SIG-M5 treated with dmso at 0.1 percent for 504 hours (cell line): ENCODE measurements around the gene GRM1.

Experiments used
- DNase-seq: peaks from one replicate; lab custom pipeline; 2025; ENCODE audit not compliant: unreplicated experiment; lab: John Stamatoyannopoulos, UW

The GRM1 gene

DNA sequence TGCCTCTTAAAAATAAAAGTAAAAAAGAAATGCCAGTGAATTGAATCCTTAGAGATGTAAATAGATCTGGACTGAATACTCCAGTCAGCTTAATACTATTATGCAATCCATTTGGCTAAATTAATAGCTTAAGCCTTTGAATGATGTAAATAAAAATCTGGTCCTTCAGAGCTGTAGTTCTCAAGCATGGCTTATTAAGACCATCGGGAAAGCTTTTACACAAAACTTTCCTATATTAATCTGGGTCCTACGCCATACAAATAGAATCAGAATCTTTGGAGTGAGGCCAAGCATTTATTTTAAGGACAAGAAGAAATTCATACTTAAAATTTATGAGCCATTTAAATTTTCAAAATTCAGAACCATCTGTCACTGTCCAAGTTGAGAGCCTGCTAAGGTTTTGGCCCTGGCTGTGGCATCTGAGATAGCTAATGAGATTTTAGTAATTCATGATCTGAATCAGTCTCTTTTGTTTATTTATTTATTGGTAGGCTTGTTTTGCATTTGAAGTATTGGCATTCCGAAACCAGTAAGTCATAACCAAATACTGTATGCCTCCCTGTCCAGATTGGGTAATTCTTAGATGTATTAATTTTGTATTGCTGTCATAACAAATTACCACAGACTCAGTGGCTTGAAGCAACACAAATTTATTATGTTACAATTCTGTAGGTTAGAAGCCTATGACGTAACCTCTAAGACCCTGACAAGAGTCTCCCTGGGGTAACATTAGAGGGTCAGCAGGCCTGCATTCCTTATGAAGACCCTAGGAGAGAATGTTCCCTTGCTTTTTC is 286.7 kb downstream of the GRM1 start:
- no peak for DNase-seq

- DNase-seq, result no peak
Measured at GRCh38 chr6:146316175-146316495, 287.3 kb downstream of the GRM1 start.

GRCh38 chr6:146331013-146331412 is 302.2 kb downstream of the GRM1 start:
- DNase-seq, result no peak

GRCh38 chr6:146335336-146335735 is 306.5 kb downstream of the GRM1 start:
- DNase-seq, result no peak

DNA sequence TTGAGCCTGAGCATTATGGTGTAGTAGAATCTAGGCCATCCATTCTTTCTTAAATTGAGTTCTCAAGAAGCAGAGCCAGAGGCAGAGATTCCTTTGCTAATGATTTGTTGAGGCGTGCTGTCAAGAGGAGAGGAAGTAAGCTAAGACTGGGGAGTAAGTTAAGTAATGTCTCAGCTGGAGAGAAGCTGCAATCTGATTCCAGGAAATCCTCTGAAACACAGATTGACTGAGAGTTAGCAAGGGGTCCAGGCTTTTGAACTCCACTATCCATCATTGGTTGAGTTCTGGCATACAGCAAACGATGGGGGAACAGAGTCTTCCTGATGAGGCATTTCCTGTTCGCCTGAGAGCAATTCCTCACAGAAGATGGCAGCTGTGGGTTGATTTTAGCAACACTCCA is 307.3 kb downstream of the GRM1 start:
- DNase-seq, result no peak

DNA sequence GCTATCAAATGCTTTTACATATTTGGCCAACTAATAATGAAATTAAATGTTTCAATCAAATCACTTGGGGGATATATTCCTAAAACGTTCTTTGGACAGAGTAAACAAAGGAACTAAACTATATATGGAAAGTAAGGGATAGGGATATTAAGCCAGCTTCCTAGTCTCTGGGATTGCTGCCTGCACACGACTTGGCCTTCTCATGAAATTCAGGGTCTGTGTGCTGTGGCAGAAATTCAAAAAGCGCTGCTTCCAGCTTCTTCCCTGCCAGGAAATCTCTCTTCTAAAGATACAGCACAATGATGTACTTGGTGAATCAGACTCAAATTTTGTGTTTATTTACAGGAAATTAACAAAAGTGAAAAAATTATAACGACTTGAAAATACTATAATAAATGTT is 308.5 kb downstream of the GRM1 start:
- DNase-seq, result no peak

DNA sequence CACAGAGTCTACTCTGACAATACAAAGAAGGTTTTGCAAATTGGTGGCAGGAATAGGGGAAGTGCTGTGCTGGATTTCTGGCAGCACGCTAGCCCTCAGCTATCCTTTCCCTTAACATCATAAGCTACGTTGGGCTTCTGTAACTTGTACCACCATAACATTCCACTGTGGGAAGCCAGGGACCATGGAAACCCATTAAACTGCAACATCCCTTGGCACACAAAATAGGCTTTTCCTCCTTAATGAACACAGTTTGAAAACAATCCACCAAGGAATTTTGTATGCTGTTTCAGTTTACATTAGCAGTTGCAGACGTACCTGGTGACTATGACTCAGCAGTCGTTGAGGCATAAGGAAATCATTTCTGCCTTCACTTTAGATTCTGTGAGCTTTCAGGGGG is 310.9 kb downstream of the GRM1 start:
- DNase-seq, result no peak

- DNase-seq, result no peak
Measured at GRCh38 chr6:146341493-146342230, 312.8 kb downstream of the GRM1 start.

GRCh38 chr6:146345598-146345997 is 316.7 kb downstream of the GRM1 start:
- DNase-seq, result no peak

- DNase-seq, result no peak
Measured at GRCh38 chr6:146347090-146347489, 318.2 kb downstream of the GRM1 start.

DNA sequence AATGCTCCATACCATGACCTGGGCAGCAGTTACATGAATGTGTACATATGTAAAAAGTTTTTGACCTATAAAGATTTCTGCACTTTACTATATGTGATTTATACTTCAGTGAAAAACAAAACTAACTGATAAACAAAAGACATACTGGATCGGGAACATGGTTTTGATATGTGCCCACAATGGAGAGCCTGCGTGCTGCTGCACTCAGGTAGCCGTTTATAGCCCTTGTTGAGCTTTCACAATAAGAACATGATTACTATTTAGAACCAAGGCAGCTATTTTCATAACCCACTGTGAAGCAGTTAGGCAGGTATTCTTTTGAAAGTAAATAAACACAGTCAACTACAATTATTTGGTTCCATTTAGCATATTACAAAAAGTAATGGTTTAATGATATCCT is 318.8 kb downstream of the GRM1 start:
- DNase-seq, result no peak

GRCh38 chr6:146351018-146351417 is 322.2 kb downstream of the GRM1 start:
- no peak for DNase-seq

GRCh38 chr6:146352163-146352562 is 323.3 kb downstream of the GRM1 start:
- no peak for DNase-seq

GRCh38 chr6:146354451-146354850 is 325.6 kb downstream of the GRM1 start:
- no peak for DNase-seq

GRCh38 chr6:146355521-146356100 is 326.7 kb downstream of the GRM1 start:
- DNase-seq, result no peak

DNA sequence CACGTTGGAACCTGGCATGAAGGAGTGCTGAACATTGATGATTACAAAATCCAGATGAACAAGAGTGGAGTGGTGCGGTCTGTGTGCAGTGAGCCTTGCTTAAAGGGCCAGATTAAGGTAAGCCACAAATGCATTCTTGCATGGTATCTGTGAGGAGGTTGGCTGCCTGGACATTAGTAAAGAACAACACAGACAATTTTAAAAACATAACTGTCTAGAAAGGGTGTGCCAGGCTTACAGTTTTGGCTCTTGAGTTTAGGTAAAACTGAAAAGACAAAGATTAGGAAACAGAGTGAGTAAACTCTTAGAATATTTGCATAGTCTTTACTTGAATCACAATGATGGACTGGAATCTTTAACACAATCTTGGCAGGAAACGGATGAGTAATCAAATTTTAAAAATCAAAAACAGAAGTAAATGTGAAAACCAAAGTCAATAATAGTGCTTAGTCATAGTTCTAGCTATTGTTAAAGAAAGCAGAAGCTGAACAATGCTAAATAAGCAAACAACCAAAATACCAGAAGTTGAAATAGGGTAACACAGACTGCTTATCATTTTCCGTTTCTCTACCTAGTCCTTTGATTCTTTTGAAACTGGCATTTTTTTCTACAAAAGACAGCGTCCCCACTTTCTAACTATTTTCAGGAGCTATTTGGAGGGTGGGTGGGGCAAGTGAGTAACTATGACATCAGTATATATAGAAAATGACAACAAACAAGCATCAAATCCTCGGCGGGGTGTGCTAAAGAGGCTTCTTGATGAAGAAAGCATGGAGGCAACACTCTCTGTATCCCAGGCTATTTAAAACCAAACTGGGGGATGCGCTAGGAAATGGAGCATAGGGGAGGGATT is 328.9 kb downstream of the GRM1 start:
- DNase-seq, result peak; percentile 51

GRCh38 chr6:146358431-146359046 is 329.7 kb downstream of the GRM1 start:
- no peak for DNase-seq

DNA sequence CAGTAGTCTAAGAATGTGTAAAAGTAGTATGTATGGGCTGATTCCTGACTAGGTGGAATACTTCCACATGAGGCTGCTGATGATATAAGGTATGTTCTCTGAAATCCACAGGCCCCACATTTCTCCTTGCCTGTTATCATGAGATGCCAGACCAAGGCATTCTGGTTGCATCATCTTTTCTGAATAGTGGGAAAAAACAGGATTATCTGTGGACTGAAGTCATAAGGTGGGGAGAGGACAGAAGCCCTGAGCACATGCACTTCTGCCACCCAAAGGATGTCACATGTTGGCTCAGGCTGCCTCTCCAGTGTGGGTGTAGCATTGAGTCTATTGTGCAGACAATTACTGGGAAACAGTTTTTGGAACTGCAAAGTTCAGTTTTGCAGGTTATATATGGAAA is 330.3 kb downstream of the GRM1 start:
- no peak for DNase-seq

GRCh38 chr6:146361128-146361924 is 332.5 kb downstream of the GRM1 start:
- DNase-seq, result no peak
